Measurements from ENCODE around the gene DNLZ.
A peak's percentile ranks its signal among the peaks of the same experiment; 100 is the strongest.
"Not testable (repeated sequence)": the region's sequence is repeated elsewhere in the genome, so short reads cannot be mapped to it uniquely, and the experiment has no call there.

Gene DNLZ

DNA sequence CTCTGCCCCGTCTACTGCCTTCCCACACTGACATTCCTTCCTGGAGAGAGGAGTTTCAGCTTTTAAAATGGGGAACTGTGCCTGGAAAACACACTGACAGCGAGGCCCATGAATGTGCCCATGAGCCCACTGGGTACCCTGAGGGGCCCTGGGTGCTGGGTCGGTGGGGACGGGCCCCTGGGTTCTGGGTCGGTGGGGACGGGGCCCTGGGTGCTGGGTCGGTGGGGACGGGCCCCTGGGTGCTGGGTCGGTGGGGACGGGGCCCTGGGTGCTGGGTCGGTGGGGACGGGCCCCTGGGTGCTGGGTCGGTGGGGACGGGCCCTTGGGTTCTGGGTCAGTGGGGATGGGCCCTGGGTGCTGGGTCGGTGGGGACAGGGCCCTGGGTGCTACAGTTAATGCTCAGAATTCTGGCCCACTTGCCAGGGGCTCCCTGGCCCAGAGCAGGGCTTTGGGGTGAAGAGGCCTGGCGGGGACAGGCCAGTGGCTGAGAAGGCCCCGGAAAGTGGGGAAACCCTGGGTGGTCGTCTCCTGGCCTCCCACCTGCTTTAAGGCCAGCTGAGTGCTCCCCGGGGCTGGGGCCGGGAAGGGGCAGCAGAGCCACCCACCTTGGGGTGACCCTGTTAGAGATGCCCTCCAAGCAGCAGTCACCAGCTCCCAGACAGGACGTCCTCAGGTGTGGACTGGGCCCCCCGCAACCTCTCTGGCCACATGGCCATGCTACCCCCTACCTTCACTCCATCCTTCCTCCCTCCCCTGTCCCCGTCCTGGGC lies 33.7 kb downstream of the DNLZ start:
- DNase-seq: no peak

DNA sequence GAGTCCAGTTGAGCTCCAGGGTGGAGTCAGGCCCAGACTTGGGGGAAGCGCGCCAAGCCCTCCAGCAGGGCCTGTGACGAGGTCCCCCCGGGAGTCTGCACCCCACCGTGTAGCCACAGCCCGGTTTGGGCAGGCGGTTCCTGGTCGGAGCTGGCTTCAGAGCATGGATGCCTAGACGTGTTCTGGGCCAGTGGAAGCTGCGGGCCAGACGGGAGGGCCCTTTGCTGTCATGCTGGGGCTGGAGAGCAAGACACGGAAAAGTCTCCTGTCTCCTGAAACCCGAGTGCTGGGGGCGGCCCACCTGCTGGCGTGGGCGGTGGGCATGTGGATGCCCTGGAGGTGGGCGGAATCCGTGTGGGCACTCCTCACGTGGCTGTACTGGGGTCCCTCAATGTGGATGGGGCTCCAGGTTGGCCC lies 34.3 kb downstream of the DNLZ start:
- DNase-seq: no peak

DNA sequence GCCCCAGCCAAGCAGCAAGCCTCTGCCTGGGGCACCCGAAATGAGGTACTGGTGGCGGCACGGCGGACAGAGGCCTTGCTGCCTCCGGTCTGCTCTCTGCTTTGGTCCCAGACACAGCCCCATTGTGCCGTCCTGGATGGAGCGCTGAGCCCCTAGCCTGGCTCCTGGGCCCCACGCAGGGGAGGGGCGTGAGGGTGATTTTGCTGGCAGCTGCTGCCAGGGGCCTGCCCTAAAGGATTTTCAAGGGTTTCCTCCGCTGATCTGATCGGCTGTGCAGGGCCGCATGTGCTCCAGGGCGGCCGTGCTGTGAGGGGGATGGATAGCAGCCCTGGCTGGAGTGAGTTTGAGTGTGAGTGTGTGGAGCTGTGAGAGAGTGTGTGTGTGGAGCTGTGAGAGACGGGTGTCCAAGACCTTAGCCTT lies 34.9 kb downstream of the DNLZ start:
- no peak for DNase-seq

DNA sequence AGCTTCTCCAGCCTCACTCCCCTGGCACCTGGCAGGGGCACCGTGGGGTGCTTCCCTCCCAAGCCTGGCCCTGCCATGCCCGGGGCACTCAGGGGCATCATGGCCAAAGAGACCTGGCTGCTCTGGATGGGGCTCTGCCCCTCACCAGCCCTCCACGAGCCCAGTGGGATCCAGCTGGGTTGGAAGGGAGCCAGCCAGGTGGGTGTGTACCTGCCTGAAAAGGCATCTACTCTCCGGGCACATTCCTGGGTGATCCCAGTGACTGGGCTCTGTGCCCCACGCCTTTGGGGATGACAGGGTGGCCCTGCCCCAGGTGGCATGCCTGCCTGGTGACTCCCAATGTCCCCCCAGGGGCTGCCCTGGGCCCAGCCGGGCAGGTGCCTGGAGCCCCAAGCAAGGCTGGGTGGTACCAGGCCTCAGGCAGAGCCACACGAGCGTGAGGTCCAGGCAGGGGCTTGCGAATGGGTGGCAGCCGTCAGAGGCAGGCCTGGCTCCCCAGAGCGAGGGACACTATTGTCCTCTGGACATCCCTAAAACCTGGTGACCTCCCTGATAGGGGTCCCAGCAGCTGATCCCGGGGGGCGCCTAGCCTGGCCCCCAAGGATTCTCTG lies 35.4 kb downstream of the DNLZ start:
- DNase-seq: peak; percentile 86

DNA sequence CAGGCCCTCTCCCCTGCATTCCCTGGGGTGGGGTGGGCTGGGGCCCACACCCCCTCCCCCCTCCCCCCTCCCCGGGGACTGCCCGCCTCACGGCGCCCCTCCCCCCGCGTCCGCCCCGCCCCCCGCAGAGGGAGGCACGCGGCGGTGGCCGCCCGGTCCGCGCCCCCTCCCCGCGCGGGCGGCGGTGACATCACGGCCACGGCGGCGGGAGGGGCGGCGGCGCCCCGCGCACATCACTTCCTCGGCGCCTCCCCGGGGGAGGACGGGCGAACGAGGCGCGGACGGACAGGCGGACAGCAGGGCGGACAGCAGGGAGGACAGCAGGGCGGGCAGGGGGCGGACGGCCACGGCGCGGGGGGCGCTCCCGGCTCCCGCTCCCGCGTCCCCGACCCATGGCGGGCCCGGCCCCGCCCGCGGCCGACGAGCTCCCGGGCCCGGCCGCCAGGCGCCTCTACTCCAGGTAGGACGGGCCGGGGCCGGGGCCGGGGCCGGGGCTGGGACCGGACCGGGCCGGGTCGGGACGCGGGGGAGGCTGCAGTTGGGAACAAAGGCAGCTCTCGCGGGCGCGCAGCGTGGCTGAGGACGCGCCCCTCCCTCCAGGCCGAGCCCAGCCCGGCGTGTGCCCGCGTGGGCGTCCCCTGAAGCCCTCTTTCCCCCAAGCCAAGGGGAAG lies 36.1 kb downstream of the DNLZ start, which contains the start of gene GPSM1:
GPSM1 (plus strand) TSS at position 236 of the 671 bp plus-strand sequence; CDS start at position 393, 157 bp downstream.
- DNase-seq: peak; percentile 84

- no peak for DNase-seq
Measured at GRCh38 chr9:136326761-136327303, 36.7 kb downstream of the DNLZ start.

GRCh38 chr9:136326061-136326760 lies 37.3 kb downstream of the DNLZ start:
- peak; percentile 83 for DNase-seq

GRCh38 chr9:136325358-136325757 lies 38.2 kb downstream of the DNLZ start:
- no peak for DNase-seq

- peak; percentile 42 for DNase-seq
Measured at GRCh38 chr9:136324501-136325300, 38.8 kb downstream of the DNLZ start.

- DNase-seq: peak; percentile 80
Measured at GRCh38 chr9:136323371-136323789, 40.2 kb downstream of the DNLZ start.

DNA sequence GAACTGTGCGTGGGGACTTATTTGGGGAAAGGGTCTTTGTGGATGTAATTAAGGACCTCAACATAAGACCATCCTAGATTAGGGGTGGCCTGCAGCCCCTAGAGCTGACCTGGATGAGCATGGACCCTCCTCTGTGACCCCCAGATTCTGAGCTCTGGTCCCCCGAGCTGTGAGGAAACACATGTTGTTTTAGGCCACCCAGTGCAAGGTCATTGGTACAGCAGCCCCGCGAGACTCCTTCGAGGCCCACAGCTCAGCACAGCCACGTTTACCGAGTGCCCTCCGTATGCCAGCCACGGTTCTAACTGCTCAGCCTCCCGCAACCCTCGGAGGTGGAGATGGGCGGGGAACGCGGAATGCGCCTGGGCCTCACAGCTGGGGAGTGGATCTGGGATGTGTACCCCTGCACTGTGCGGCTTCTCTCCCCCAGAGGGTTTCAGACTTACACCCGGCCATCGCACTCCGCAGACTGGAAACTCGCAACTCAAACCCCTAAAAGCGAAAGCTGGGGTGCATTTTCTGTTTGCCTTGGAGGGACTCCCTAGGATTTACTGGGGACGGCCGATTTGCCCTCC lies 40.7 kb downstream of the DNLZ start:
- DNase-seq: no peak

GRCh38 chr9:136321561-136321960 lies 42.0 kb downstream of the DNLZ start:
- no peak for DNase-seq

DNA sequence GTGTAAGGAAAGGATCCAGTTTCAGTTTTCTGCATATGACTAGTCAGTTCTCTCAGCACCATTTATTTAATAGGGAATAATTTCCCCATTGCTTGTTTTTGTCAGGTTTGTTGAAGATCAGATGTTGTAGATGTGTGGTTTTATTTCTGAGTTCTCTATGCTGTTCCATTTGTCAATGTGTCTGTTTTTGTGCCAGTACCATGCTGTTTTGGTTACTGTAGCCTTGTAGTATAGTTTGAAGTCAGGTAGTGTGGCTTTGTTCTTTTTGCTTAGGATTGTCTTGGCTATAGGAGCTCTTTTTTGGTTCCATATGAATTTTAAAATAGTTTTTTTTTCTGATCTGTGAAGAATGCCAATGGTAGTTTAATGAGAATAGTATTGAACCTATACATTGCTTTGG lies 42.6 kb downstream of the DNLZ start:
- not testable (repeated sequence) for DNase-seq

DNA sequence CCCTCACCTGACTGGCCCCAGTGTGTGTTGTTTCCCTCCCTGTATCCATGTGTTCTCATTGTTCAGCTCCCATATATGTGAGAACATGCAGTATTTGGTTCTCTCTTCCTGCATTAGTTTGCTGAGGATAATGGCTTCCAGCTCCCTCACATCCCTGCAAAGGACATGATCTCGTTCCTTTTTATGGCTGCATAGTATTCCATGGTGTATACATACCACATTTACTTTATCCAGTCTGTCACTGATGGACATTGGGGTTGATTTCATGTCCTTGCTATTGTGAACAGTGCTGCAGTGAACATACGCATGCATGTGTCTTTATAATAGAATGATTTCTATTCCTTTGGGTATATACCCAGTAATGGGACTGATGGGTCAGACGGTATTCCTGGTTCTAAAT lies 43.6 kb downstream of the DNLZ start:
- not testable (repeated sequence) for DNase-seq

DNA sequence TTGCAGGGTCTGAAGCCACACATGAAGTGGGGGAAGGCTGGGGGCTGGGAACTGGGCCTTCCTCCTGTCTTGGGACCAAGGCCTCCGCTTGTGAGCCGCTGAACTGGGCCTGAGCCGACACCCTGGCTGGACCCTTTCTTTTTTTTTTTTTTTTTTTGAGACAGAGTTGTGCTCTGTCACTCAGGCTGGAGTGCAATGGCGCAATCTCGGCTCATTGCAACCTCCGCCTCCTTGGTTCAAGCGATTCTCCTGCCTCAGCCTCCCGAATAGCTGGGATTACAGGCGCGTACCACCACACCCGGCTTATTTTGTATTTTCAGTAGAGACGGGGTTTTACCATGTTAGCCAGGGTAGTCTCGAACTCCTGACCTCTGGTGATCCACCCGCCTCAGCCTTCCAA lies 44.3 kb downstream of the DNLZ start:
- not testable (repeated sequence) for DNase-seq

DNA sequence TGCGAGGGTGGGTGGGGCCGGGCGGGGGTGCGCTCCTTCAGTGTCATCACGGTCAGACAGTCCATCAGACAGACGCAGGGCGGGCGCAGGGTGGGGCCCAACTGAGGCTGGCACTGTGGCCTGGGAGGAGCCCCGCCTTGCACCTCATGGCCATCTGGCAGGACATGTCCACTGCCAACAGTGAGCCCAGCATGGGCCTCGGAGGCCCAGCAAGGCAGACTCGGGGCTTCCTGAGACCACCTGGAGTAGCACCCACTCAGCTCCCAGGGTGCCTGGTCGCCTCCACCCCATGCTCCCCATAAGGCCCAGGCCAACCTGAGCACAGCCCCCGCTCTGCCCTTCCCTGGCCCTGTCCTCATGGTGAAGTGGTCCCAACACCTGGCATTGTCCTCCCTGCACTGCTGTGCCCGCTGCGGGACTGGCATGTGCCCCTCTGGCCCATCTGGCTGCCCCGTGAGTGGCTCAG lies 44.7 kb downstream of the DNLZ start:
- DNase-seq: no peak

- peak; percentile 84 for DNase-seq
Measured at GRCh38 chr9:136318111-136318775, 45.3 kb downstream of the DNLZ start.

DNA sequence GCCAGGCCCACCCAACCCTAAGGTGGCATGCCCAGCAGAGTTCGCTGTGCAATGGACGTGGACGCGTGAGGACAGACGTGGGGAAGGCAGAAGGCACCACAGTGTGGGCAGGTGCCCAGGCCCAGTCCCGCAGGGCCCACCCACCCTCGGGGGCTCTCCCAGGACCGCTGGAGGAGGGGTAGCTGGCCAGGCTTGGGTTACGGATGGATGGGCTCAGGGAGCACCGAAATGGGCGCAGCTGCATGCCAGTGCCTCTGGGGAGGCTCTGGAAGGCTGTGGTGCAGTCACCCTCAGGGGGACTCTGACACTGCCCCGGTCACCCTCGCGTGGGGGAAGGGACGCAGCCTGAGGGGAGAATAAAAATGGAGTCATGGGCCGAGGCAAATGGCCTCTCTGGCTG lies 45.8 kb downstream of the DNLZ start:
- no peak for DNase-seq

GRCh38 chr9:136316896-136317676 lies 46.5 kb downstream of the DNLZ start:
- DNase-seq: peak; percentile 62

- DNase-seq: no peak
Measured at GRCh38 chr9:136316271-136316751, 47.2 kb downstream of the DNLZ start.
